Activated B cell treated with CpG ODN at 0.5 μM for 24 hours (primary cell): Measurements from ENCODE around the gene VSIG10L2. TPM values are rescaled to one million over a fixed set of nuclear protein-coding genes. Genes with fewer than 3 reads are reported as not detected.

ENCODE experiments used
- ATAC-seq: fragments of 200-7000 bp; cut with Tn5 transposase; one replicate; pipeline ENCODE4 v1.10.0; 2021; ENCODE audit warnings: low read depth, mild to moderate bottlenecking, moderate library complexity
- CTCF ChIA-PET: fragments of 350-600 bp; sonication (Branson Sonifier 250); formaldehyde crosslinking; loops from one replicate; lab custom pipeline; 2021; ENCODE audit warnings: antibody characterized with exemption; lab: Charles Lee
- POLR2A ChIA-PET: fragments of 350-600 bp; sonication (Branson Sonifier 250); formaldehyde crosslinking; loops from one replicate; lab custom pipeline; 2021; ENCODE audit warnings: antibody characterized with exemption; lab: Charles Lee
- DNase-seq: peaks from one replicate; pipeline ENCODE4 v3.0.0; 2022
- H3K27ac Mint-ChIP-seq: one replicate; pipeline ENCODE4 v1.8.0; 2020; ENCODE audit warnings: mixed read lengths
- H3K27me3 Mint-ChIP-seq: one replicate; pipeline ENCODE4 v1.8.0; 2021; ENCODE audit warnings: mixed read lengths
- H3K36me3 Mint-ChIP-seq: one replicate; pipeline ENCODE4 v1.8.0; 2021; ENCODE audit warnings: low read depth, mixed read lengths
- H3K4me1 Mint-ChIP-seq: one replicate; pipeline ENCODE4 v1.8.0; 2021; ENCODE audit warnings: mixed read lengths
- H3K4me3 Mint-ChIP-seq: one replicate; pipeline ENCODE4 v1.8.0; 2020; ENCODE audit warnings: mild to moderate bottlenecking, mixed read lengths
- H3K9me3 Mint-ChIP-seq: one replicate; pipeline ENCODE4 v1.8.0; 2020; ENCODE audit warnings: mixed read lengths
- CTCF ChIP-seq: fragments of 200-600 bp; IDR thresholded peaks from one replicate; pipeline ENCODE4 v1.8.0; 2022; ENCODE audit warnings: antibody characterized with exemption, mild to moderate bottlenecking
- intact Hi-C: fragments of 100-400 bp; cut with micrococcal nuclease; formaldehyde crosslinking; loops from one replicate; pipeline ENCODE4 v1.15.1; 2024
- total RNA-seq: library from RNA; stranded (reverse); gene quantifications from 2 replicates; pipeline ENCODE4 v1.2.3, GENCODE V29; 2022

VSIG10L2 gene
- total RNA-seq, 1 donor from 2014 or later: not detected

- POLR2A ChIA-PET: no interaction called here
- Mint-ChIP-seq H3K27me3 (peaks cover 2% of the 10 kb centered on the region), H3K4me3 (no peak overlapping the region), H3K9me3 (no peaks in the 10 kb centered on the region), H3K27ac (no peak overlapping the region), H3K4me1 (no peaks in the 10 kb centered on the region), H3K36me3 (no peaks in the 10 kb centered on the region)
- DNase-seq: no peak
- TF ChIP-seq CTCF: no peak
- no peak for ATAC-seq
- CTCF ChIA-PET: no interaction called here
- intact Hi-C loops: no loop called here
These were observed 5.7 kb upstream of the VSIG10L2 start for GRCh38 chr11:125940145-125940544.

- DNase-seq (no peak), ATAC-seq (no peak)
- H3K4me3 Mint-ChIP-seq: no peak overlapping the region
- ChIA-PET CTCF (interaction anchor here (0.9 kb wide), 1 partner anchor 252 kb away, joined by 3 read pairs; no protein-coding TSS in a partner anchor), POLR2A (no interaction called here)
- H3K36me3 Mint-ChIP-seq: no peaks in the 10 kb centered on the region
- H3K9me3 Mint-ChIP-seq: no peaks in the 10 kb centered on the region
- H3K27me3 Mint-ChIP-seq: peaks cover 2% of the 10 kb centered on the region
- TF ChIP-seq CTCF: no peak
- intact Hi-C loops: no loop called here
- H3K4me1 Mint-ChIP-seq: no peaks in the 10 kb centered on the region
- no peak overlapping the region for H3K27ac Mint-ChIP-seq
These were observed 4.6 kb upstream of the VSIG10L2 start for GRCh38 chr11:125941267-125941618.

- no peak for TF ChIP-seq CTCF
- ChIA-PET POLR2A (no interaction called here), CTCF (interaction anchor here (0.9 to 1.0 kb wide), 2 partner anchors 252 kb away, joined by 3 read pairs; no protein-coding TSS in a partner anchor)
- intact Hi-C loops: loop anchor here (1.0 kb wide), 1 partner anchor 252 kb away; no protein-coding TSS in a partner anchor
- Mint-ChIP-seq H3K36me3 (no peaks in the 10 kb centered on the region), H3K4me1 (no peaks in the 10 kb centered on the region), H3K27ac (no peak overlapping the region), H3K9me3 (no peaks in the 10 kb centered on the region), H3K4me3 (no peak overlapping the region), H3K27me3 (no peaks in the 10 kb centered on the region)
- DNase-seq (no peak), ATAC-seq (no peak)
These were observed 3.9 kb upstream of the VSIG10L2 start for GRCh38 chr11:125941619-125942611.

GRCh38 chr11:125942771-125943428 is 2.9 kb upstream of the VSIG10L2 start:
- H3K4me3 Mint-ChIP-seq: no peak overlapping the region
- intact Hi-C loops: loop anchor here (1.0 kb wide), 1 partner anchor 251 kb away; no protein-coding TSS in a partner anchor
- ChIA-PET CTCF (interaction anchor here (1.1 kb wide), 1 partner anchor 18 kb away, joined by 4 read pairs; no protein-coding TSS in a partner anchor), POLR2A (no interaction called here)
- no peaks in the 10 kb centered on the region for H3K9me3 Mint-ChIP-seq
- H3K36me3 Mint-ChIP-seq: no peaks in the 10 kb centered on the region
- no peak for TF ChIP-seq CTCF
- peaks cover 2% of the 10 kb centered on the region for H3K27me3 Mint-ChIP-seq
- no peak for DNase-seq
- H3K4me1 Mint-ChIP-seq: no peaks in the 10 kb centered on the region
- H3K27ac Mint-ChIP-seq: no peak overlapping the region
- ATAC-seq: no peak
